Measurements from ENCODE around the gene PCDHA8.
"Not testable (repeated sequence)": the region's sequence is repeated elsewhere in the genome, so short reads cannot be mapped to it uniquely, and the experiment has no call there.

PCDHA8 gene, protein sequence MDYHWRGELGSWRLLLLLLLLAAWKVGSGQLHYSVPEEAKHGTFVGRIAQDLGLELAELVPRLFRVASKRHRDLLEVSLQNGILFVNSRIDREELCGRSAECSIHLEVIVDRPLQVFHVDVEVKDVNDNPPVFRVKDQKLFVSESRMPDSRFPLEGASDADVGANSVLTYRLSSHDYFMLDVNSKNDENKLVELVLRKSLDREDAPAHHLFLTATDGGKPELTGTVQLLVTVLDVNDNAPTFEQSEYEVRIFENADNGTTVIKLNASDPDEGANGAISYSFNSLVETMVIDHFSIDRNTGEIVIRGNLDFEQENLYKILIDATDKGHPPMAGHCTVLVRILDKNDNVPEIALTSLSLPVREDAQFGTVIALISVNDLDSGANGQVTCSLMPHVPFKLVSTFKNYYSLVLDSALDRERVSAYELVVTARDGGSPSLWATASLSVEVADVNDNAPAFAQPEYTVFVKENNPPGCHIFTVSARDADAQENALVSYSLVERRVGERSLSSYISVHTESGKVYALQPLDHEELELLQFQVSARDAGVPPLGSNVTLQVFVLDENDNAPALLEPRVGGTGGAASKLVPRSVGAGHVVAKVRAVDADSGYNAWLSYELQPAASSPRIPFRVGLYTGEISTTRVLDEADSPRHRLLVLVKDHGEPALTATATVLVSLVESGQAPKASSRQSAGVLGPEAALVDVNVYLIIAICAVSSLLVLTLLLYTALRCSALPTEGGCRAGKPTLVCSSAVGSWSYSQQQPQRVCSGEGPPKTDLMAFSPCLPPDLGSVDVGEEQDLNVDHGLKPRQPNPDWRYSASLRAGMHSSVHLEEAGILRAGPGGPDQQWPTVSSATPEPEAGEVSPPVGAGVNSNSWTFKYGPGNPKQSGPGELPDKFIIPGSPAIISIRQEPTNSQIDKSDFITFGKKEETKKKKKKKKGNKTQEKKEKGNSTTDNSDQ

DNA sequence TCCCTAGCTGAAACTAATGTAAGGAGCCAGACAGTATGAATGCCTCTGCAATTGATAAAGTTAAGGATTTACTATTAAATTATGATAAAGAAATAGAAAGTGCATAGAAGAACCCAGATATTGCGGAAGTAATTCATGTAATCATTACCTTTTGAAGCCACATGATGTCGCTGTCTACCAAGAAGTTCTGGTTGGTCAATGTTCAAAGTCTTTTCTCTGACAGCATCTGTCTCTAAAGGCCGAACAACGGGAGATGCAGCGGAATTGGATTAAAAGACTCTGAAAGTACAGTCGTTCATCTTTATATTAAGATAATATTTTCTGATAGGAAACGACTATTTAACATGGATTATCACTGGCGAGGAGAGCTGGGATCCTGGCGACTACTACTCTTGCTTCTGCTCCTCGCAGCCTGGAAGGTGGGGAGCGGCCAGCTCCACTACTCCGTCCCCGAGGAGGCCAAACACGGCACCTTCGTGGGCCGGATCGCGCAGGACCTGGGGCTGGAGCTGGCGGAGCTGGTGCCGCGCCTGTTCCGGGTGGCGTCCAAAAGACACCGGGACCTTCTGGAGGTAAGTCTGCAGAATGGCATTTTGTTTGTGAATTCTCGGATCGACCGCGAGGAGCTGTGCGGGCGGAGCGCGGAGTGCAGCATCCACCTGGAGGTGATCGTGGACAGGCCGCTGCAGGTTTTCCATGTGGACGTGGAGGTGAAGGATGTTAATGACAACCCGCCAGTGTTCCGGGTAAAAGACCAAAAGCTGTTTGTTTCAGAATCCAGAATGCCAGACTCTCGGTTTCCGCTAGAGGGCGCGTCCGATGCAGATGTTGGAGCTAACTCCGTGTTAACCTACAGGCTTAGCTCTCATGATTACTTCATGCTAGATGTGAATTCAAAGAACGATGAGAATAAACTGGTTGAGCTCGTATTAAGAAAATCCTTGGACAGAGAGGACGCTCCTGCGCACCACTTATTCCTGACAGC, at the start of gene PCDHA8:
TSS of gene PCDHA8 (plus strand) at position 210 of the 985 bp plus-strand sequence. CDS start at position 345, 135 bp downstream.
- no peak for DNase-seq (ENCODE audit: low read depth, low spot score)
- TF ChIP-seq, protein P1, sequence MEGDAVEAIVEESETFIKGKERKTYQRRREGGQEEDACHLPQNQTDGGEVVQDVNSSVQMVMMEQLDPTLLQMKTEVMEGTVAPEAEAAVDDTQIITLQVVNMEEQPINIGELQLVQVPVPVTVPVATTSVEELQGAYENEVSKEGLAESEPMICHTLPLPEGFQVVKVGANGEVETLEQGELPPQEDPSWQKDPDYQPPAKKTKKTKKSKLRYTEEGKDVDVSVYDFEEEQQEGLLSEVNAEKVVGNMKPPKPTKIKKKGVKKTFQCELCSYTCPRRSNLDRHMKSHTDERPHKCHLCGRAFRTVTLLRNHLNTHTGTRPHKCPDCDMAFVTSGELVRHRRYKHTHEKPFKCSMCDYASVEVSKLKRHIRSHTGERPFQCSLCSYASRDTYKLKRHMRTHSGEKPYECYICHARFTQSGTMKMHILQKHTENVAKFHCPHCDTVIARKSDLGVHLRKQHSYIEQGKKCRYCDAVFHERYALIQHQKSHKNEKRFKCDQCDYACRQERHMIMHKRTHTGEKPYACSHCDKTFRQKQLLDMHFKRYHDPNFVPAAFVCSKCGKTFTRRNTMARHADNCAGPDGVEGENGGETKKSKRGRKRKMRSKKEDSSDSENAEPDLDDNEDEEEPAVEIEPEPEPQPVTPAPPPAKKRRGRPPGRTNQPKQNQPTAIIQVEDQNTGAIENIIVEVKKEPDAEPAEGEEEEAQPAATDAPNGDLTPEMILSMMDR (IDR thresholded peaks at IDR 0.05; ENCODE audit: low read depth, low read length) = peak; percentile 21
- in situ Hi-C loops (cut with HindIII; ENCODE audit: low sequenced_read_pairs) = no loop called here
- no peak within 1 kb of the TSS for H3K4me3 ChIP-seq (ENCODE audit: low read depth, low read length)

DNA sequence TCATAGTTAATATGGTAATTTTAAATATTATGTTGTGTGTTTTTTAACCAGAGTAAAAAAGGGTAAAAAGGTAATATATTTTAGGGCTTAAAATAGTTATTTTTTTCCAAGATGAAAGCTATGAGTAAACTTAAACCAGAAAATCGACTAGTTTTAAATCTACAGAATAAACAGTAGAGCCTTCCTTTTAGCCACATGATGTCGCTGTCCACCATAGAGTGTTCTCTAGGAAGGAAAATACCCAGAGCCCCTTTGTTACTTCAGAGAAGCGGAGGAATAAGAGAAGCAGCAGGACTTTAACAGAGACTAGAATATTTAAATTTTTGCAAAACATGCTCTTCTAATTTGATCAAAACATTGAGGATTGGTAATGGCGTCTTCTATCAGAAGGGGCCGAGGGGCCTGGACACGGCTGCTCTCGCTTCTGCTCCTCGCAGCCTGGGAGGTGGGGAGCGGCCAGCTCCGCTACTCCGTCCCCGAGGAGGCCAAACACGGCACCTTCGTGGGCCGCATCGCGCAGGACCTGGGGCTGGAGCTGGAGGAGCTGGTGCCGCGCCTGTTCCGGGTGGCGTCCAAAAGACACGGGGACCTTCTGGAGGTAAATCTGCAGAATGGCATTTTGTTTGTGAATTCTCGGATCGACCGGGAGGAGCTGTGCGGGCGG, 46.3 kb upstream of the PCDHA8 start, which contains the start of gene PCDHA2:
TSS of gene PCDHA2 (plus strand) at position 258 of the 664 bp plus-strand sequence.
- TF ChIP-seq, protein P1 (IDR thresholded peaks at IDR 0.05; ENCODE audit: low read depth, low read length) = no peak
- in situ Hi-C loops (cut with HindIII; ENCODE audit: low sequenced_read_pairs) = no loop called here
- H3K4me3 ChIP-seq (ENCODE audit: low read depth, low read length) = no peak within 1 kb of the TSS
- DNase-seq (ENCODE audit: low read depth, low spot score) = no peak

DNA sequence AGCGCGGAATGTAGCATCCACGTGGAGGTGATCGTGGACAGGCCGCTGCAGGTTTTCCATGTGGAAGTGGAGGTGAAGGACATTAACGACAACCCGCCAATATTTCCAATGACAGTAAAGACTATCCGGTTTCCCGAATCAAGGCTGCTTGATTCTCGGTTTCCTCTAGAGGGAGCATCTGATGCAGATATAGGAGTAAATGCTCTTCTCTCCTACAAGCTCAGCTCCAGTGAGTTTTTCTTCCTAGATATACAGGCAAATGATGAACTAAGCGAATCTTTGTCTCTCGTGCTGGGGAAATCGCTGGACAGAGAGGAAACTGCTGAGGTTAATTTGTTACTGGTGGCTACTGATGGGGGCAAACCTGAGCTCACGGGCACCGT, 45.7 kb upstream of the PCDHA8 start:
- in situ Hi-C loops (cut with HindIII; ENCODE audit: low sequenced_read_pairs) = no loop called here
- no peak for DNase-seq (ENCODE audit: low read depth, low spot score)
- TF ChIP-seq, protein P1 (IDR thresholded peaks at IDR 0.05; ENCODE audit: low read depth, low read length) = peak; percentile 24
- H3K4me3 ChIP-seq (ENCODE audit: low read depth, low read length) = no peak overlapping the region

DNA sequence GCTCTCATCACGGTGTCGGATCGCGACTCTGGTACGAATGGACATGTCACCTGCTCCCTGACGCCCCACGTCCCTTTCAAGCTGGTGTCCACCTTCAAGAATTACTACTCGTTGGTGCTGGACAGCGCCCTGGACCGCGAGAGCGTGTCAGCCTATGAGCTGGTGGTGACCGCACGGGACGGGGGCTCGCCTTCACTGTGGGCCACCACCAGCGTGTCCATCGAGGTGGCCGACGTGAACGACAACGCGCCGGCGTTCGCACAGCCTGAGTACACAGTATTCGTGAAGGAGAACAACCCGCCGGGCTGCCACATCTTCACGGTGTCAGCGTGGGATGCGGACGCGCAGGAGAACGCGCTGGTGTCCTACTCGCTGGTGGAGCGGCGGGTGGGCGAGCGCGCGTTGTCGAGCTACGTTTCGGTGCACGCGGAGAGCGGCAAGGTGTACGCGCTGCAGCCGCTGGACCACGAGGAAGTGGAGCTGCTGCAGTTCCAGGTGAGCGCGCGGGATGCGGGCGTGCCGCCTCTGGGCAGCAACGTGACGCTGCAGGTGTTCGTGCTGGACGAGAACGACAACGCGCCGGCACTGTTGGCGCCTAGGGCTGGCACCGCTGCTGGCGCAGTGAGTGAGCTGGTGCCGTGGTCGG, 44.8 kb upstream of the PCDHA8 start:
- in situ Hi-C loops (cut with HindIII; ENCODE audit: low sequenced_read_pairs); H3K4me3 ChIP-seq (ENCODE audit: low read depth, low read length); DNase-seq (ENCODE audit: low read depth, low spot score): not testable (repeated sequence)

DNA sequence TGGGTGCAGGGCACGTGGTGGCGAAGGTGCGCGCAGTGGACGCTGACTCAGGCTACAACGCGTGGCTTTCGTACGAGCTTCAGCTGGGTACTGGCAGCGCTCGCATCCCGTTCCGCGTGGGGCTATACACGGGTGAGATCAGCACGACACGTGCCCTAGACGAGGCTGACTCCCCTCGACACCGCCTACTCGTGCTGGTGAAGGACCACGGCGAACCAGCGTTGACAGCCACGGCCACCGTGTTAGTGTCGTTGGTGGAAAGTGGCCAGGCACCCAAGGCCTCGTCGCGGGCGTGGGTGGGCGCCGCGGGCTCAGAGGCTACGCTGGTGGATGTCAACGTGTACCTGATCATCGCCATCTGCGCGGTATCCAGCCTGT, 44.3 kb upstream of the PCDHA8 start:
- in situ Hi-C loops (cut with HindIII; ENCODE audit: low sequenced_read_pairs) = no loop called here
- no peak for DNase-seq (ENCODE audit: low read depth, low spot score)
- TF ChIP-seq, protein P1 (IDR thresholded peaks at IDR 0.05; ENCODE audit: low read depth, low read length) = no peak
- H3K4me3 ChIP-seq (ENCODE audit: low read depth, low read length) = no peak overlapping the region
